Measurements from ENCODE around the gene SLC10A4.

GRCh38 chr4:48498895-48499294, 15.8 kb downstream of the SLC10A4 start:
- no peak for TF ChIP-seq CTCF (IDR thresholded peaks at IDR 0.05)
- TF ChIP-seq POLR2A (IDR thresholded peaks at IDR 0.05): no peak
- TF ChIP-seq POLR2AphosphoS5 (IDR thresholded peaks at IDR 0.05): no peak

All from breast epithelium (tissue), 3 donors.